NCI-H2227 (cell line): Measurements from ENCODE around the gene XCL2.
"Not testable (repeated sequence)": the region's sequence is repeated elsewhere in the genome, so short reads cannot be mapped to it uniquely, and the experiment has no call there.

Experiments
- DNase-seq: peaks from one replicate; lab custom pipeline; 2025; ENCODE audit not compliant: unreplicated experiment; lab: John Stamatoyannopoulos, UW

The XCL2 gene

DNA sequence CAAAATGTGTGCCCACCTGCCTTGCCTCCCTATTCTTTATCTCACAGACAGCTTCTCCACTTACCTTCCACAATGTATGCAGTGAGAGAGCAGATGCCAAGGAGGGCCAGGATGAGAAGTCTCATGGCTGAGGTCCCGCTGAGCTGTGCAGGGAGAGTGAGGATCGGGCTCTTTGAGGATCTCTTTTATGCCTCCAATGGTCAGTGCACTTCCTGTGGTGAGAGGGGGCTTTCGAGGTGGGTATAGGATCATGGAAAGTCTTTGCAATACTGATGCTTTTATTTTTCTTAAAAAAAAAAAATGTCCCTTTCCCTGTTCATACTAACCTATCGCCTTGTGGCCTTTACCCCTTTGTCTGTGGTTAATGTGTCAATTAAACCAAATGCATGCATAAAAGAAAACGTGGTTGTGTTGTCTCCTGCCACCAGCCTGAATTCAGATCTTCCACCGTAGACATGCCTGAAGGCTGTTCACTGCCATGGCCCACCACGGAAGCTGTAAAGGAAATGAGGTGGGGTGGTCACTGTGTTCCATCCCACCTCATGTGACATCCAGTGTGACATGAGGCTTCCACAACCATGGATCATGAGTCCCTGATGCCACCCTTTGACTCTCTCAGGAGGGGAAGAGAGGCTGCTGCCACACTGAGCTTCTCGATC, at the start of gene XCL2:
Gene XCL2 (minus strand): TSS at position 158 of the 659 bp plus-strand sequence. CDS start 33 bp downstream, at position 125.
- not testable (repeated sequence) for DNase-seq

- DNase-seq, result no peak
These were observed 47.9 kb upstream of the XCL2 start for GRCh38 chr1:168591641-168592250.

- DNase-seq, result no peak
These were observed 47.3 kb upstream of the XCL2 start for GRCh38 chr1:168591066-168591465.

DNA sequence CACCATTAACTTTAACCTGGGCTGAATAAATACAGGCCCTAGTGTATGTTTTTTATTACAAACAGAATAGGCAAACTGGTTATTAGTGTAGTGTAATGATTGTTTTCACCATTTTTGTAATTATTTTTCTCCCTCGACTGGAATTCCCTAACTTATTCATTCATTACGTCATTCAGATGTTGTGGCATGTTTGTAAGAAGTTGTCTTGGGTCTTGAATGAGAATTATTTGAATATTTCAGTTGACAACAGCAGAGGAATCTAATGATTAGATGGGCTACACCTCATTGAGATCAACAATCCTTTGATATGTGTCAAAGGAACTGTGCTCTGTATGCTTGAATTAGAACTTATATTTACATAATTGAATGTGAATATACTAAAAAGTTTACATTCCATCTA, 45.4 kb upstream of the XCL2 start:
- no peak for DNase-seq

- DNase-seq, result no peak
These were observed 42.1 kb upstream of the XCL2 start for GRCh38 chr1:168585937-168586336.

DNA sequence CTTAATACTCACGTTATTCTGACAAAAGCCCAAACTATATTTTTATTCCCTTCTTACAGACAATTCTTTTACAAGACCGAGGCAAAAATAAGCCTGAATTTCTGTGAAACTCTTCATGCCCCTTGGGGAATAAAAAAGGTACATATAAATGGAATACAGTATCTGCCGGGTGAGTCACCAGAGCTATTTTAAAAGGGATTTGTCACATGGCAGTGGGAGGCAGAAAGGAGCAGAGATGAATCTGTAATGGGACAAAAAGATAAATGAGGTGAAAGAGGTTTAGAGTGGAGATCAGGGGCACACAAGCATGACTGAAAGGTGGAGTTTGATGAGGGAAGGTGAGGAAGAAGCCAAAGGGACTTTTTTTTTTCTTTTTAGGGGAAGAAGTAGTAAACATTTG, 41.4 kb upstream of the XCL2 start:
- no peak for DNase-seq

GRCh38 chr1:168583571-168583970, 39.8 kb upstream of the XCL2 start:
- no peak for DNase-seq

- DNase-seq, result no peak
These were observed 39.0 kb upstream of the XCL2 start for GRCh38 chr1:168582688-168583336.

DNA sequence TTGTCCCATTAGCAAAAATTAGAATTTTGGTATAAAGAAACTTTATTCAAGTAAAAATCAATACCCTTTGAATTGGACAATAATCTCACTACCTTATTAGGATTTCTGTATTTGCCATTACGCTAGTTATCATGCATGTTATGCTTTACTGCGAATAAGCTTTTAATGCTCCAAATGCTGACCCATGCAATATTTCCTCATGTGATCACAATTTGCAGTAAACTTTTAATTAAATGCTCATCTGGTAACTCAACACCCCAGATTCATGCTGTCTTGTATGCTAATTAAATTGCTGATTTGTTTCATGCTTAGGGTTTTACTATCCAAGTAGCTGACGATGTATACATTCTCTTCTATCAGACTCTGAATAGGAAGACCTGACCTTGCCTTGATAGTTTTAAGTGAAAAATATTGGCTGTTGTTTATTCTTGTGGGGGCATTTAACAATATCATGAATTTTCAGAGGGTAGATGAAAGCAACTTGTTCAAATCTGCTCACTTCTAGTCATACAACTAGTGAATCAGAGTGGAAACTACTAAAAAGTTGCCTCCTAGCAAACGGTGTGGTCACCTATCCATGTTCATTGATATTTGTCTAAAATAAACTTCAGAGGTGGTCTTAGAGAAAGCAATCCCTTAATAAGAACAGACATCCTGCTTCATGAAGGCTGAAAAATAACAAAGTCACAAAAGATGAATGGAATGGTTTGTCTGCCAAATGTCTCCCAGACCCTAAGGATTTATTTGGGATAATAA, 38.2 kb upstream of the XCL2 start:
- no peak for DNase-seq

- not testable (repeated sequence) for DNase-seq
These were observed 37.2 kb upstream of the XCL2 start for GRCh38 chr1:168580991-168581390.

DNA sequence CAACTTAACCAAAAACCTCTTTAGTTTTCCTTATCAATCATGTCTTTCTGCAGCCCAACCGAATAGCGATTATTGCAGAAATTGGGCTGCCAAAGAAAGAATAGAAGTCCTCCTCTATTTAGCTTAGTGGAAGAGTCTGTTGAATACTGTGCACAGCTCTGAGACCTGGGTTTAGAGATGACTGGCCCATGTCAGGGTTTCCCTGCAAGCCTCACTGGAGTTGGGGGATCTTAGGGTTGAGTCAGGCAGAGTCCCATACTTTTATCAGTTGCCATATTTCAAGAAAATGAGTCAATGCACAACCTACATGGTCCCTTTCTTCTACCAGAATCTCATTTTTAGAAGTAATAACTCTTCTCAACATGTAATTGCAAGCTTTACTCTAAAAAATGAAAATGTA, 36.5 kb upstream of the XCL2 start:
- not testable (repeated sequence) for DNase-seq

- DNase-seq, result not testable (repeated sequence)
These were observed 34.9 kb upstream of the XCL2 start for GRCh38 chr1:168578531-168579185.

DNA sequence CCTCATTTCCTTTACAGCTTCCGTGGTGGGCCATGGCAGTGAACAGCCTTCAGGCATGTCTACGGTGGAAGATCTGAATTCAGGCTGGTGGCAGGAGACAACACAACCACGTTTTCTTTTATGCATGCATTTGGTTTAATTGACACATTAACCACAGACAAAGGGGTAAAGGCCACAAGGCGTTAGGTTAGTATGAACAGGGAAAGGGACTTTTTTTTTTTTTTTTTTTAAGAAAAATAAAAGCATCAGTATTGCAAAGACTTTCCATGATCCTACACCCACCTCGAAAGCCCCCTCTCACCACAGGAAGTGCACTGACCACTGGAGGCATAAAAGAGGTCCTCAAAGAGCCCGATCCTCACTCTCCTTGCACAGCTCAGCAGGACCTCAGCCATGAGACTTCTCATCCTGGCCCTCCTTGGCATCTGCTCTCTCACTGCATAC, 32.5 kb upstream of the XCL2 start, which contains the start of gene XCL1:
Gene XCL1 (plus strand): TSS at position 361 of the 444 bp plus-strand sequence. CDS start 33 bp downstream, at position 394.
- DNase-seq, result not testable (repeated sequence)

DNA sequence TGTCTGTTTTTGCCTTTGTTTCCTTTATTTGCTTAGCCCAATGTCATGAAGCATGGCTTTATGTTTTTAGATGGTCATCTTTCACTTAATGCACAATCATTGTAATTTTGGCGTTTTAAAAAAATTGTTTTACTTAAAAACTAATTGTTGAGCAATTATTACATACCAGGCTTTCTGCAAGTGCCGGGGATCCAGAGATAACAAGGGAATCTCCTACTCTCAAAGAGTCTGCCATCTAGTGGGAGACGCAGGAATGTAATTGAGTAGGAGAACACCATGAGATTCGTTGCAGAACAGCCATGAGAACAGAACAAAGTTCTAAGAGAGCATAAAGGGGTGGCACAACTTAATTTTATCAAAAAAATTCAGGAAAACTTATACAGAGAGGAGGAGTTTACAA, 30.4 kb upstream of the XCL2 start:
- DNase-seq, result peak; percentile 10

DNA sequence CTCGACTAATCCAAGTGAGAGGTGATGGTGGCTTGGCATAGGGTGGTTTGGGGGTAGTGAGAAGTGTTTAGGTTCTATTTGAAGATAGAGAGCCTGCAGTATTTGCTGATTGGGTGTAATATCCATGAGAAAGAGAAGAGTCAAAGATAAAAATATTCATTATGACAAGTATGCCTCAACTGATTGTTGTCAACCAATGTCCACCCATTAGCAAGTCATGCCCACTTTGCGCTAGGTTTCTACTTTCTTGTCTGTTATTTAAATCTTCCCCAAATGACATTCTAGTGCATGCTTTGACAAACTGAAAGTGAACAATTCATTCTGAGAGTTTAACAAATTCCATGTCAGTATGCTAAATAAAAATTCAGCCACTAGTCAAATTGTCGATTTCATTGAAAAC, 28.8 kb upstream of the XCL2 start:
- DNase-seq, result no peak

- no peak for DNase-seq
These were observed 26.9 kb upstream of the XCL2 start for GRCh38 chr1:168570652-168571051.

DNA sequence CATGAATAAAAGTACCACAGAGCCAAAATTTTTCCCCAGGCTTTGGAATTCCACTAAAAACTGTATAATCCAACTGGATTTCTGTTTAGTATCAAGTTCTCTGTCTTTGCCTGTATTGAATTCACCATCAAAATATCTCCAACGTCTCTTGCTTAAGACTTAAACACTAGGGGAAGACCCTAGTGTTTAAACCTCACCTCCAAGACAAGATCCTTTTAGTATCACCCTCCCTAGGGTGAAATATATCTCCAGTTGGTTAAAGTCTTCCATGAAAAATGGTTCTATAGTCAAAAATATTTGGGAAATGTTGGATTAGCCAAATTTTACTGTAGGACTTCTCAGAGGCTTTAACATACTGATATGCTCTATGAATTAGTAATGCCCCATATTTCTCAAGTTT, 24.5 kb upstream of the XCL2 start:
- no peak for DNase-seq

- no peak for DNase-seq
These were observed 23.8 kb upstream of the XCL2 start for GRCh38 chr1:168567568-168567967.

DNA sequence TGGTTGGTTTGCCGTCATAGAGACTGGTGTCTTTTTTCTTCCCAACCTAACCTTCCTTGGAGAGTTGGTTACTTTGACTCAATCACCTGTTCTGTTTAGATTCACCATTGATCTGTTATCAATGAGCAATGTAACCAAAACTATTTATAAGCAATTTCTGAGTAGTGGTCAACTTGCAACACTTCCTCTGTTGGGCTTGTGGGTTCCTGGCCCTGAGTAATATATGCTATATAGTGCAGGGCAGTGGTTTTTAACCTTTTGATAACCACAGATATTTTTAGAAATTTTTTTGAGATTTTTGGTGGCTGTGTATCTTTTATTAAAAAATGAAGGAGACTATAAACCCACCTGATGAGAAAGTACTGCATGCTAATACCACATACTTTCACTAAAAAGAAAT, 23.2 kb upstream of the XCL2 start:
- DNase-seq, result no peak

- DNase-seq, result no peak
These were observed 22.0 kb upstream of the XCL2 start for GRCh38 chr1:168565825-168566224.

DNA sequence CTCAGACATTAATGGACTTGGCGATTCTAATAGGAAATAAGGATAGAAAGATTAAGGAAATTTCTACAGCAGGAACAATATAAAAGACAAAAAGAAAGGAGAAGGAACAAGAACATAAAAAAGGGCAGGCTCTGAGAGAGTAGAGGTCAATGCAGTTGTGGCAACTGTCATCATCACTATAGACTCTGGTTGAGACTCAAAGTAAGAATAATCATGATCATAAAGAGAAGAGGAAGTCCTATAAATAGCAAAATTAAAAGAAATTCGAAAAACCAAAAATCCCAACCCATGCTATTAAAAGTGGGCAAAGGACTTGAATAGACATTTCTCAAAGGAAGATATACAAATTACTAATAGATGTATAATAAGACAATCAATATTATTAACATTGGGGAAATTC, 18.2 kb upstream of the XCL2 start:
- DNase-seq, result no peak
